ENCODE results near the gene SIM2.
A peak's percentile ranks its signal among the peaks of the same experiment; 100 is the strongest.

- TF ChIP-seq CTCF (conservative IDR thresholded peaks at IDR 0.05 in 1 of 2, IDR thresholded peaks at IDR 0.05 in 1 of 2; ENCODE audit: extremely low read depth in 1 of 2, insufficient read depth in 1 of 2, low read depth in 1 of 2, low read length in 2 of 2) (no peak), EZH2 (IDR thresholded peaks at IDR 0.05; ENCODE audit: borderline replicate concordance, low read length) (peak; percentile 97)
Observed at GRCh38 chr21:36696390-36697059, 2.4 kb upstream of the SIM2 start.
